OCI-M1 (cell line): ENCODE data around the gene SYT15.

Experiments used
- DNase-seq: peaks from one replicate; lab custom pipeline; 2025; lab: John Stamatoyannopoulos, UW

The SYT15 gene

GRCh38 chr10:46544989-46545791, 33.7 kb upstream of the SYT15 start:
- peak; percentile 60 for DNase-seq

GRCh38 chr10:46545861-46546590, 32.9 kb upstream of the SYT15 start:
- no peak for DNase-seq

- DNase-seq = no peak
Measured at GRCh38 chr10:46546591-46547540, 32.1 kb upstream of the SYT15 start.

- DNase-seq = no peak
Measured at GRCh38 chr10:46547541-46548497, 31.1 kb upstream of the SYT15 start.

- DNase-seq = no peak
Measured at GRCh38 chr10:46548498-46549090, 30.3 kb upstream of the SYT15 start.

- no peak for DNase-seq
Measured at GRCh38 chr10:46549171-46550075, 29.5 kb upstream of the SYT15 start.

GRCh38 chr10:46550076-46550790, 28.7 kb upstream of the SYT15 start:
- no peak for DNase-seq

- DNase-seq = peak; percentile 92
Measured at GRCh38 chr10:46550795-46551700, 27.9 kb upstream of the SYT15 start.

GRCh38 chr10:46551701-46552525, 27.0 kb upstream of the SYT15 start:
- DNase-seq = no peak

GRCh38 chr10:46552526-46553237, 26.2 kb upstream of the SYT15 start:
- no peak for DNase-seq

- DNase-seq = no peak
Measured at GRCh38 chr10:46553238-46554049, 25.5 kb upstream of the SYT15 start.

GRCh38 chr10:46554166-46554781, 24.7 kb upstream of the SYT15 start:
- DNase-seq = no peak

- no peak for DNase-seq
Measured at GRCh38 chr10:46555366-46555712, 23.6 kb upstream of the SYT15 start.

GRCh38 chr10:46555713-46556514, 23.0 kb upstream of the SYT15 start:
- no peak for DNase-seq
